K562 (cell line): ENCODE measurements around the gene MEF2D. TPM values are rescaled to one million over a fixed set of nuclear protein-coding genes. Genes with fewer than 3 reads are reported as not detected.

Experiments
- ATAC-seq: fragments of 200-7000 bp; cut with Tn5 transposase; 3 replicates; pipeline ENCODE4 v1.9.1; 2020; ENCODE audit warnings: moderate library complexity
- BruUV-seq: library from RNA; stranded (reverse); fragments of 400-500 nt; replicated peaks from 2 replicates; lab custom pipeline; 2021; lab: Mats Ljungman, UMichigan
- CTCF ChIA-PET: fragments of 300-600 bp; formaldehyde crosslinking; extraction: SDS; loops from one replicate; lab custom pipeline; 2021; ENCODE audit warnings: low intra/inter-chr PET ratio; lab: Yijun Ruan, JAX
- POLR2A ChIA-PET: fragments of 300-600, 350-650 bp; sonication (Branson Sonifier 250); formaldehyde crosslinking; extraction: SDS; loops from one replicate; lab custom pipeline; 2021; ENCODE audit warnings: antibody characterized with exemption, inconsistent platforms; lab: Yijun Ruan, JAX
- DNase-seq, 4 experiments: peaks; one replicate each; pipeline versions ENCODE4 v3.0.0 to v3.0.0-alpha.2; 2011 to 2018; ENCODE audit warnings: low spot score in 3 of 4, mixed read lengths in 3 of 4; ENCODE audit errors: extremely low read depth in 1 of 4
- FAIRE-seq: peaks from 2 replicates; lab custom pipeline; 2011; peaks lifted over from hg19 to GRCh38; lab: Jason Lieb, UNC
- H2AFZ ChIP-seq: 2 replicates; pipeline ENCODE4 v1.6.0; 2011; ENCODE audit warnings: low read depth, low read length, control low read depth, inconsistent platforms
- H3K27ac ChIP-seq: fragments of 200-600 bp; 3 replicates; pipeline ENCODE4 v1.8.0; 2011; ENCODE audit warnings: low read depth, mild to moderate bottlenecking, control low read depth, inconsistent platforms, low read length, moderate library complexity, mixed read lengths; ENCODE audit errors: extremely low read depth
- H3K27me3 ChIP-seq, 2 experiments: fragments of 300-600 bp in 1 of 2; 2 replicates in 1 of 2; 3 replicates in 1 of 2; pipeline versions ENCODE4 v1.6.0 to v1.8.0; 2011; ENCODE audit warnings: inconsistent platforms in 2 of 2, low read length in 2 of 2, mild to moderate bottlenecking in 1 of 2, mixed read lengths in 1 of 2, moderate library complexity in 1 of 2; ENCODE audit not compliant: control insufficient read depth in 2 of 2, insufficient read depth in 2 of 2
- H3K36me3 ChIP-seq: fragments of 300-600 bp; 3 replicates; pipeline ENCODE4 v1.8.0; 2011; ENCODE audit warnings: mild to moderate bottlenecking, low read length, inconsistent platforms; ENCODE audit not compliant: control insufficient read depth, insufficient read depth
- H3K4me1 ChIP-seq, 2 experiments: fragments of 200-600 bp in 1 of 2; replicated peaks in 1 of 2; 2 replicates in 1 of 2; 3 replicates in 1 of 2; pipeline versions ENCODE4 v1.5.1 to v1.8.0; 2011; ENCODE audit warnings: inconsistent platforms in 2 of 2, low read length in 2 of 2, mild to moderate bottlenecking in 1 of 2, mixed read lengths in 1 of 2, moderate library complexity in 1 of 2; ENCODE audit not compliant: control insufficient read depth in 2 of 2, insufficient read depth in 2 of 2
- H3K4me2 ChIP-seq: 2 replicates; pipeline ENCODE4 v1.6.1; 2011; ENCODE audit warnings: low read length, control low read depth, inconsistent platforms, mixed read lengths; ENCODE audit not compliant: insufficient read depth
- H3K4me3 ChIP-seq: fragments of 200-600 bp; sonication (generic), shearing (Covaris generic); 2 replicates; pipeline ENCODE4 v1.5.1; 2016; ENCODE audit warnings: control low read depth, inconsistent platforms
- H3K79me2 ChIP-seq: fragments of 200-600 bp; 3 replicates; pipeline ENCODE4 v1.8.0; 2011; ENCODE audit warnings: low read length, inconsistent platforms; ENCODE audit not compliant: control insufficient read depth, insufficient read depth
- H3K9ac ChIP-seq, 2 experiments: 2 replicates each; pipeline versions ENCODE4 v1.6.0 to v1.6.1; 2011; ENCODE audit warnings: low read depth in 2 of 2, low read length in 2 of 2, control low read depth in 1 of 2, inconsistent platforms in 1 of 2, mild to moderate bottlenecking in 1 of 2, mixed read lengths in 1 of 2; ENCODE audit not compliant: insufficient read depth in 1 of 2
- H3K9me1 ChIP-seq: one replicate; pipeline ENCODE4 v1.6.0; 2011; ENCODE audit warnings: inconsistent platforms, mild to moderate bottlenecking, low read length, moderate library complexity; ENCODE audit not compliant: control insufficient read depth, insufficient read depth
- H3K9me3 ChIP-seq: replicated peaks from 2 replicates; pipeline ENCODE4 v1.5.1; 2011; ENCODE audit warnings: low read depth, low read length, inconsistent platforms; ENCODE audit not compliant: control insufficient read depth, insufficient read depth
- H4K20me1 ChIP-seq: replicated peaks from 2 replicates; pipeline ENCODE4 v1.6.1; 2011; ENCODE audit warnings: low read length, inconsistent platforms, mixed read lengths; ENCODE audit not compliant: control insufficient read depth, insufficient read depth
- HNRNPK ChIP-seq: fragments of 200-400 bp; formaldehyde crosslinking; IDR thresholded peaks from one replicate; pipeline ENCODE4 v1.6.1; 2018; ENCODE audit warnings: mild to moderate bottlenecking, low read depth, low read length; ENCODE audit not compliant: poor library complexity, severe bottlenecking
- KDM1A ChIP-seq, 2 experiments: fragments of 450-650 bp; IDR thresholded peaks; 2 replicates each; pipeline ENCODE4 v1.6.1; 2016; ENCODE audit warnings: mild to moderate bottlenecking in 2 of 2
- SMARCC2 ChIP-seq: fragments of 450-650 bp; IDR thresholded peaks from 2 replicates; pipeline ENCODE4 v1.6.1; 2017; ENCODE audit warnings: antibody characterized with exemption, moderate library complexity, mild to moderate bottlenecking, low read depth
- SMARCE1 ChIP-seq: fragments of 450-650 bp; IDR thresholded peaks from 2 replicates; pipeline ENCODE4 v1.7.1; 2016; ENCODE audit warnings: mild to moderate bottlenecking
- ZFP36 ChIP-seq: fragments of 150-350 bp; IDR thresholded peaks from 2 replicates; pipeline ENCODE4 v1.6.1; 2018; ENCODE audit warnings: low read length, low read depth; ENCODE audit not compliant: partially characterized antibody
- ZNF57 ChIP-seq: fragments of 450-650 bp; formaldehyde crosslinking; IDR thresholded peaks from 2 replicates; pipeline ENCODE4 v1.4.0; 2020; ENCODE audit warnings: mild to moderate bottlenecking, moderate library complexity
- WGBS: fragments of 100-300 bp; shearing (Covaris generic); methylation state at CpG from one replicate; pipeline ENCODE4 v1.1.6; 2016; ENCODE audit warnings: low coverage, mixed read lengths; ENCODE audit not compliant: insufficient coverage; ENCODE audit errors: missing lambda C conversion rate; 5-methylcytosine and 5-hydroxymethylcytosine counted together
- in situ Hi-C: fragments of 300-500 bp; cut with MboI; formaldehyde crosslinking; loops from 4 replicates; pipeline ENCODE4 v1.15.0; 2018; ENCODE audit warnings: inconsistent platforms, mixed read lengths
- intact Hi-C: fragments of 100-400 bp; cut with micrococcal nuclease; formaldehyde crosslinking; loops from 2 replicates; pipeline ENCODE4 v1.14.2; 2022
- polyA plus RNA-seq, 8 experiments: library from polyadenylated mRNA; depleted of rRNA in 4 of 8; stranded (reverse) in 5 of 8; unstranded in 3 of 8; fragments of >200 nt; fragmentation: Nextera tagmentation in 2 of 8; fragmentation: Illumina TruSeq in 1 of 8; extraction: Ambion mirVana in 2 of 8; extraction: Trizol in 1 of 8; gene quantifications; 2 replicates each; pipeline versions ENCODE4 v1.2.1 to v1.2.3, GENCODE V29; 2011 to 2014; ENCODE audit warnings: inconsistent platforms in 1 of 8, missing spikeins in 1 of 8
- total RNA-seq, 7 experiments: library from RNA; depleted of rRNA in 6 of 7; stranded (reverse); fragments of >200 nt in 6 of 7; fragmentation: Illumina TruSeq in 2 of 7; extraction: Trizol in 2 of 7; gene quantifications; 2 replicates each; pipeline versions ENCODE4 v1.2.1 to v1.2.3, GENCODE V29; 2011 to 2021; ENCODE audit warnings: low replicate concordance in 1 of 7

Gene MEF2D
- total and polyA plus RNA-seq, 9 of the 15 experiments (the other 6 are each of a cell fraction or from before 2014, with no cell fraction given): 0.10 to 19.5 (median 2.6) TPM

- TF ChIP-seq SMARCC2: no peak
Measured at GRCh38 chr1:156508205-156508954, 7.8 kb upstream of the MEF2D start (continued).

- ChIA-PET POLR2A (no interaction called here), CTCF (no interaction called here)
- Histone ChIP-seq H3K9me3 (no peaks in the 10 kb centered on the region), H4K20me1 (no peaks in the 10 kb centered on the region), H3K27me3 (no peaks in the 10 kb centered on the region; a peak in 1 of 5 replicates), H3K4me3 (no peak overlapping the region), H3K36me3 (no peaks in the 10 kb centered on the region), H3K4me1 (peaks cover 41 to 52% of the 10 kb centered on the region in 2 experiments), H3K4me2 (no peak overlapping the region), H3K9ac (no peak overlapping the region), H3K9me1 (peaks cover 3% of the 10 kb centered on the region), H2AFZ (no peak overlapping the region), H3K27ac (no peak overlapping the region), H3K79me2 (no peaks in the 10 kb centered on the region)
- TF ChIP-seq SMARCE1 (no peak), ZNF57 (CRISPR knock-in tag) (no peak), HNRNPK (no peak), ZFP36 (peak; percentile 68), KDM1A (IDR thresholded peaks at IDR 0.05) (no peak)
- 93% methylated on average over 2 of the region's 2 CpGs for whole genome bisulfite sequencing
- ATAC-seq (no peak), DNase-seq (no peak), FAIRE-seq (no peak)
- BruUV-seq: no TSS peak
- intact Hi-C loops (loop anchor here (5.0 kb wide), 1 partner anchor 394 kb away; the partner anchor contains the start of gene LMNA), in situ Hi-C loops (no loop called here)
Measured at GRCh38 chr1:156506450-156506849, 5.9 kb upstream of the MEF2D start.
